GM12875 (cell line): ENCODE results near the gene ARAP1.

ENCODE experiments used
- H3K4me3 ChIP-seq: one replicate; pipeline ENCODE4 v1.5.1; 2011; ENCODE audit warnings: low read depth, low read length, control low read depth
- CTCF ChIP-seq: IDR thresholded peaks from 2 replicates; pipeline ENCODE4 v1.5.1; 2011; ENCODE audit warnings: low read depth, mild to moderate bottlenecking, control low read depth, inconsistent platforms, low read length, moderate library complexity, borderline replicate concordance; ENCODE audit not compliant: insufficient read depth

Gene ARAP1

GRCh38 chr11:72735495-72736027, 16.6 kb downstream of the ARAP1 start:
- H3K4me3 ChIP-seq = no peak overlapping the region
- TF ChIP-seq CTCF = no peak

- no peak overlapping the region for H3K4me3 ChIP-seq
- TF ChIP-seq CTCF = no peak
These were observed 19.9 kb downstream of the ARAP1 start for GRCh38 chr11:72732329-72732728.

GRCh38 chr11:72730737-72731136, 21.5 kb downstream of the ARAP1 start:
- no peak overlapping the region for H3K4me3 ChIP-seq
- no peak for TF ChIP-seq CTCF

- no peak overlapping the region for H3K4me3 ChIP-seq
These were observed 22.0 kb downstream of the ARAP1 start for GRCh38 chr11:72730243-72730642.

GRCh38 chr11:72727521-72727920, 24.7 kb downstream of the ARAP1 start:
- no peak overlapping the region for H3K4me3 ChIP-seq
- no peak for TF ChIP-seq CTCF

More at GRCh38 chr11:72730243-72730642, 22.0 kb downstream of the ARAP1 start:
- no peak for TF ChIP-seq CTCF

GRCh38 chr11:72726266-72727220, 25.7 kb downstream of the ARAP1 start:
- H3K4me3 ChIP-seq = no peak overlapping the region
- TF ChIP-seq CTCF = no peak

GRCh38 chr11:72725724-72726028, 26.5 kb downstream of the ARAP1 start:
- no peak overlapping the region for H3K4me3 ChIP-seq
- TF ChIP-seq CTCF = no peak
